Colonic mucosa (tissue), 4 donors: ENCODE measurements around the gene CWC25. TPM values are rescaled to one million over a fixed set of nuclear protein-coding genes. Genes with fewer than 3 reads are reported as not detected.

Source experiments
- DNase-seq: peaks from one replicate; pipeline ENCODE4 v3.0.0-alpha.2; 2020
- H3K27ac ChIP-seq: fragments of 200-600 bp; one replicate; pipeline ENCODE4 v1.8.0; 2021
- H3K27me3 ChIP-seq: fragments of 200-600 bp; one replicate; pipeline ENCODE4 v1.8.0; 2021
- H3K36me3 ChIP-seq: fragments of 200-600 bp; one replicate; pipeline ENCODE4 v1.8.0; 2021
- H3K4me1 ChIP-seq: fragments of 200-600 bp; one replicate; pipeline ENCODE4 v1.8.0; 2021; ENCODE audit warnings: mild to moderate bottlenecking
- H3K4me3 ChIP-seq: fragments of 200-600 bp; one replicate; pipeline ENCODE4 v1.8.0; 2021
- H3K9ac ChIP-seq, 2 donors: one replicate each; pipeline ENCODE4 v1.7.0; 2013; ENCODE audit warnings: control low read depth in 2 of 2, low read depth in 2 of 2, low read length in 2 of 2
- H3K9me3 ChIP-seq: fragments of 200-600 bp; one replicate; pipeline ENCODE4 v1.8.0; 2021
- intact Hi-C: fragments of 100-400 bp; cut with DNase I; formaldehyde crosslinking; loops from one replicate; pipeline ENCODE4 v1.14.1; 2022
- total RNA-seq, 2 donors: library from RNA; stranded (reverse); fragmentation: NEBNext Ultra II Directional in 1 of 2; extraction: Animal tissue kit (Norgen Biotek cat#: 25700) in 1 of 2; gene quantifications; one replicate each; pipeline ENCODE4 v1.2.1, GENCODE V29; 2021
- TF ChIP-seq, protein P1 (sequence below): fragments of 200-600 bp; IDR thresholded peaks from one replicate; pipeline ENCODE4 v1.8.0; 2022; ENCODE audit warnings: antibody characterized with exemption, mild to moderate bottlenecking
- donor health status: healthy.
- donor health status: DM: no; HTN: no; CAD: no.
- donor health status: DM: no; HTN: no; CAD: no.

The CWC25 gene
- 10 to 100 TPM; 18.7 TPM for total RNA-seq

DNA sequence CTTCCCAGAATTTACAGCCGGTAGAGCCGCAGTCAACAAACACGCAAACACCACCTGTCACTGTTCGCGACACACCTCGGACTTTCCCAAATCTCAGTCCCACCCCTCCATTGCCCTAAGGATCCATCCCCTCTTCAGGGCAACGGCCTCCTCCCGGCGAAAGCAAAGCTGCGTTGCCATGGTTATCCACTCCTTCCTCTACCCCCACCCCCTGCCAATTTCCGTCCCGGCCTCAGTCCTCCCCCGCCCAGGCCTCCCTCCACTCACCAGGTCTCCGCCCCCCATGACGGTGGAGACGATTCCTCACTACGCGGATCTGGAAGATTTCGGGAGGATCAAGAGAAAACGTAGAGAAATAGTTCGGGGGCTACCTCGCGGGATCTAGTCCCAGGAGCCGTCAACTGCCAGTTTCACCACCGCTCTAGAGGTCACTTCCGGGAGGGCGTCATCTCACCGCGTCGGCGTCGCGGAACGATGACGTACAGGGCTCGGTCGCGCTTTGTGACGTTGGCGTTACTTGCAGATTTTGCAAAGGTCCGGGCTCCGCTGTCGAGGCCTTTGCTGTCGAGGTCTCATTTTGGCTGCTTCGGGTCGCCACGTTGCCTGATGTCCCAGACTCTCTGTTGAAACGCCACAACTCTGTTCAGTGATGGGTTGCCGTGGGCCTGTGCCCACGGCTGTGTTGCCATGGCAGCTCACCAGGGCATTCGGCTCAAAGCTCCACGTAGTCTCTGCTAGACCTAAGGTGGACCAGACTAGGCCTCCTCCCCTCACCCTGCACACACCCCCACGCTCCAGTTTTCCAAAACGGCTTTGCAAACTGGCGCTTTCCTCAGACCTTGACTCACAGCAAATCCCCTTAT is at the start of gene CWC25:
Gene CWC25 (minus strand): TSS at position 423 of the 863 bp plus-strand sequence. CDS start 138 bp downstream, at position 285.
- Histone ChIP-seq H3K4me1 (peaks cover 6% of the 10 kb centered on the region), H3K36me3 (no peaks in the 10 kb centered on the region), H3K4me3 (peak within 1 kb of the TSS; percentile 88), H3K9me3 (no peaks in the 10 kb centered on the region), H3K27ac (peak within 1 kb of the TSS; percentile 85), H3K9ac (peak within 1 kb of the TSS; percentile 87 to 99), H3K27me3 (no peaks in the 10 kb centered on the region)
- intact Hi-C loops: loop anchor here (2.0 kb wide), 1 partner anchor 28 kb away; the partner anchor contains the start of gene RPL23
- DNase-seq: peak; percentile 97
- TF ChIP-seq, protein P1, sequence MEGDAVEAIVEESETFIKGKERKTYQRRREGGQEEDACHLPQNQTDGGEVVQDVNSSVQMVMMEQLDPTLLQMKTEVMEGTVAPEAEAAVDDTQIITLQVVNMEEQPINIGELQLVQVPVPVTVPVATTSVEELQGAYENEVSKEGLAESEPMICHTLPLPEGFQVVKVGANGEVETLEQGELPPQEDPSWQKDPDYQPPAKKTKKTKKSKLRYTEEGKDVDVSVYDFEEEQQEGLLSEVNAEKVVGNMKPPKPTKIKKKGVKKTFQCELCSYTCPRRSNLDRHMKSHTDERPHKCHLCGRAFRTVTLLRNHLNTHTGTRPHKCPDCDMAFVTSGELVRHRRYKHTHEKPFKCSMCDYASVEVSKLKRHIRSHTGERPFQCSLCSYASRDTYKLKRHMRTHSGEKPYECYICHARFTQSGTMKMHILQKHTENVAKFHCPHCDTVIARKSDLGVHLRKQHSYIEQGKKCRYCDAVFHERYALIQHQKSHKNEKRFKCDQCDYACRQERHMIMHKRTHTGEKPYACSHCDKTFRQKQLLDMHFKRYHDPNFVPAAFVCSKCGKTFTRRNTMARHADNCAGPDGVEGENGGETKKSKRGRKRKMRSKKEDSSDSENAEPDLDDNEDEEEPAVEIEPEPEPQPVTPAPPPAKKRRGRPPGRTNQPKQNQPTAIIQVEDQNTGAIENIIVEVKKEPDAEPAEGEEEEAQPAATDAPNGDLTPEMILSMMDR: no peak

DNA sequence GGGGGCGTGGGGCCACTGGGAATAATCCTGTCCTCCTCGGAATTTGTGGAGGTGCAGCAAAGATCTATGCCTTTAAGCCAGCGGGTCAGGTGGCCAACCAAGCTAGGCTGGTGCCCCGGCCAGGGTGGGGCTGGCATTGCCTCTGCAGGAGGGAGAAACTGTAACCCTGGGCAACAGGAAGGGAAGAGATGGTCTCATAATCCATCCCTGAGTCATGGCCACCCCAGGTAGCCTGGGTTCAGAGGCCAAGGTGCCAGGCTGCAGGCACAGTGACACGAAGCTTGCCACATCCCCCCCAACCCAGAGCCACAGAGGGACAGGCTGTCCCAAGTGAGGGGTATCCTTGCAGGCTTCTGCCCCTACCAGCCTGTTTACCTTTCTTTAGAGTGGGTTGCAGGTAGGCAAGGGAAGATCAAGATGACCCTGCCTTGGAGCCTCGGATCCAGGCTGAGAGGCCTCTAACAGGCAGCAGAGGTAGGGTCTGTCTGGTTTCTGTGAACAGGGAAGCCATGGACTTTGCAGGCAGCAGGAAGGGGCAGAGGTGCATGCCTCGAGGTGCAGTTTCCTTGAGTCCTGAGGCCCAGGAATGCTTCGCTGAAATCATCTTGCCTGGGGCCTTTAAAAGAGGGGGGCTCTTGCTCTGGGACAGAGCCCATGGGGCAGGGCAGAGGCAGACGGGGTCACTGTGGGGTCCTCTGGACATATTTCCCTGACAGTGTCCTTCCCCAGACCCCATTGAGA is 48.7 kb upstream of the CWC25 start:
- peak; percentile 67 for DNase-seq
- intact Hi-C loops: loop anchor here (10.0 kb wide), 1 partner anchor 101 kb away; no protein-coding TSS in a partner anchor
- Histone ChIP-seq H3K36me3 (peaks cover 4% of the 10 kb centered on the region), H3K27ac (peak overlapping the region; percentile 100), H3K9ac (peak overlapping the region; percentile 8 to 40), H3K9me3 (no peaks in the 10 kb centered on the region), H3K4me1 (peaks cover 45% of the 10 kb centered on the region), H3K4me3 (no peak overlapping the region), H3K27me3 (no peaks in the 10 kb centered on the region)
- TF ChIP-seq, protein P1: no peak

DNA sequence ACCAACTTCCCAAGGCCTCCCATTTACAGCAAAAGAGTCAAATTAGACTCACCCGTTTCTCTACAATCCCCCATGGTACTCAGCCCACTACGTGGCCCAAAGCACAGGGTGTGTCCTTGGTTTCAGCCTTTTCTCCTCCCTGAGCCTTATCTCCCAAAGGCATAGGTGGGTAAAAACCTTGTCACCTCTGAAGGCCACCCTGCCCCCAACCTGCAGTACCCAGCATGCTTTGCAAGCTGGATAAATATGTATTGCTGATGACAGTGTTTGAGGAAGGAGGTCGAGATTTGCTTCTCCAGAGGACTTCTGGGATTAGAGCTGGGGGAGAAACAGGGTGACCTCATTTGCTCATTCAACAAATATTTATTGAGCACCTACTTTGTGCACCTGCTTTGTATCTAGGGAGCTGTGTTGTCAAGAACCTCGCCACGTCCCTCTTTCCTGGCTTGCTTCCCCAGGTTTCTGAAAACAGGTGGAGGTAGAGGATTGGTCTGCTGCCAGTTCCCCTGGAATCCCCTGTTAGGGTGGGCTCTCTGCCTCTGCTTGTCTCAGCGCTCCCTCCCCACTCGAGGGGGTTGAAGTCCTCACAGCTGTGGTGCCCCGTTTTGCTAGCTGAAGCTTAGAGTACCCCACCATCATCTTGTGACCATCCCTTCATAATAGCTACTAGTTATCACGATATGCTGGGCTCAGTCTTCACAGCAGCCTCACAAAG is 47.7 kb upstream of the CWC25 start:
- peaks cover 45% of the 10 kb centered on the region for H3K4me1 ChIP-seq
- H3K36me3 ChIP-seq: no peaks in the 10 kb centered on the region
- TF ChIP-seq, protein P1: no peak
- peak; percentile 80 for DNase-seq
- intact Hi-C loops: loop anchor here (10.0 kb wide), 1 partner anchor 102 kb away; no protein-coding TSS in a partner anchor
- H3K9me3 ChIP-seq: no peaks in the 10 kb centered on the region
- H3K27me3 ChIP-seq: no peaks in the 10 kb centered on the region
- peak overlapping the region; percentile 28 to 100 for H3K9ac ChIP-seq
- H3K27ac ChIP-seq: peak overlapping the region; percentile 100
- peak overlapping the region; percentile 89 for H3K4me3 ChIP-seq

DNA sequence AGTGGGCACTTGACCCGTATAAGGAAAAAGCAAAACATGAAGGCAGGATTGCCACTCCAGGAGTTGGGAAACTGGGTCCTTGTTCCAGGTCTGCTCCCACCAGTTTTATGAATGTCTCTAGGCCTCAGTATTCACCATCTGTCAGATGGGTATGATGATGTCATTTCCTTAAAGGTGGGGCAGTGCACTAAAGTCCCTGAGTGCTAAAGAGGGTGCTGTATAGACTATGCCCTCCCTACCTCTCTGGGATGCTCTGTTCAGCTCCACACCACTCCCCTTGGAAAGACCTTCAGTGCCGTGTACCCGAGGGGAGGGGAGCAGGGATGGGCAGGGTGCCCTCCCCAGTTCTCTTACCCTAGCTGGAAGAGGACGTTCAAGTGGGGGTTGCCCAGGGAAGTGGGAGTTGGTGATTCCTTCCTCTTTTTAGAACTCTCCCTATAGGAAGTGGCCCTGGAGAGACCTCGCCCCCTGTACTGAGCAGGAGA is 46.9 kb upstream of the CWC25 start:
- no peaks in the 10 kb centered on the region for H3K9me3 ChIP-seq
- intact Hi-C loops: loop anchor here (10.0 kb wide), 1 partner anchor 103 kb away; no protein-coding TSS in a partner anchor
- peak overlapping the region; percentile 100 for H3K27ac ChIP-seq
- H3K9ac ChIP-seq: peak overlapping the region; percentile 28 to 100
- no peaks in the 10 kb centered on the region for H3K27me3 ChIP-seq
- H3K36me3 ChIP-seq: no peaks in the 10 kb centered on the region
- peak; percentile 40 for DNase-seq
- H3K4me3 ChIP-seq: peak overlapping the region; percentile 89
- TF ChIP-seq, protein P1: no peak
- peaks cover 40% of the 10 kb centered on the region for H3K4me1 ChIP-seq
